Calu3 (cell line): ENCODE results near the gene ELP2. TPM values are rescaled to one million over a fixed set of nuclear protein-coding genes. Genes with fewer than 3 reads are reported as not detected.

Experiments
- BruUV-seq: library from RNA; stranded (reverse); fragments of 400-500 nt; replicated peaks from 2 replicates; lab custom pipeline; 2021; lab: Mats Ljungman, UMichigan
- CTCF ChIA-PET: fragments of 300-600 bp; sonication (Branson Sonifier 250); formaldehyde crosslinking; loops from one replicate; lab custom pipeline; 2022; ENCODE audit warnings: antibody characterized with exemption; lab: Charles Lee
- DNase-seq: peaks from one replicate; pipeline ENCODE4 v3.0.0; 2022
- H3K27ac Mint-ChIP-seq: one replicate; pipeline ENCODE4 v1.8.0; 2022; ENCODE audit warnings: mixed read lengths; ENCODE audit not compliant: unreplicated experiment
- H3K27me3 Mint-ChIP-seq: one replicate; pipeline ENCODE4 v1.8.0; 2022; ENCODE audit warnings: mixed read lengths; ENCODE audit not compliant: unreplicated experiment
- H3K36me3 Mint-ChIP-seq: one replicate; pipeline ENCODE4 v1.8.0; 2022; ENCODE audit warnings: mild to moderate bottlenecking, moderate library complexity, mixed read lengths; ENCODE audit not compliant: insufficient read depth, unreplicated experiment
- H3K4me1 Mint-ChIP-seq: one replicate; pipeline ENCODE4 v1.8.0; 2022; ENCODE audit warnings: mild to moderate bottlenecking, low read depth, mixed read lengths; ENCODE audit not compliant: unreplicated experiment
- H3K4me3 Mint-ChIP-seq: one replicate; pipeline ENCODE4 v1.8.0; 2022; ENCODE audit warnings: mild to moderate bottlenecking, low read depth, moderate library complexity, mixed read lengths; ENCODE audit not compliant: unreplicated experiment
- H3K9me3 Mint-ChIP-seq: one replicate; pipeline ENCODE4 v1.8.0; 2022; ENCODE audit warnings: low read depth, mixed read lengths; ENCODE audit not compliant: unreplicated experiment
- intact Hi-C: fragments of 100-400 bp; cut with micrococcal nuclease; formaldehyde crosslinking; loops from one replicate; pipeline ENCODE4 v1.10.0; 2022; ENCODE audit not compliant: unreplicated experiment
- total RNA-seq: library from RNA; stranded (reverse); gene quantifications from 2 replicates; pipeline ENCODE4 v1.2.3, GENCODE V29; 2022
- TF ChIP-seq, protein P1 (sequence below): fragments of 200-600 bp; IDR thresholded peaks from one replicate; pipeline ENCODE4 v1.8.0; 2022; ENCODE audit warnings: antibody characterized with exemption; ENCODE audit not compliant: unreplicated experiment

Gene ELP2
- total RNA-seq, 1 experiment from 2014 or later, result 82.2 TPM

DNA sequence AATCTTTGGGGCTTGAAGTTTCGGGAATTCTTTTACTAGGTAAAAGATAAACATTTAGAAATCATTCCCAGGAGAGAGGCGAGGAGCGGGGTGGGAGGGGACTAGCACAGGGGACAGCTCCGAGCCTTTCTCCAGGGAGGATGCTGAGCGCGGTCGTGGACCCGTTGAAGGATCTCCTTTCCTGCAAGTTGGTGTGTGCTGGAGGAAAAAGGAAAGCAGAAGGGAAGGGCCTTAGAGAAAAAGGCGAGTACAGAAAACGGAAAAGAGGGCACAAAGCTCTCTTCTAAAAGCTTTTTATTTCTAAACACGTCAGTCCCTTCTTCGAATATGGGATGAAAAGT, 1.2 kb upstream of the ELP2 start:
- Mint-ChIP-seq H3K4me1 (peaks cover 26% of the 10 kb centered on the region), H3K27me3 (no peaks in the 10 kb centered on the region), H3K9me3 (no peaks in the 10 kb centered on the region), H3K27ac (peak overlapping the region; percentile 70), H3K4me3 (peak overlapping the region; percentile 98), H3K36me3 (peaks cover 40% of the 10 kb centered on the region)
- intact Hi-C loops, result no loop called here
- CTCF ChIA-PET, result interaction anchor here (0.7 kb wide), 1 partner anchor 14 kb away, joined by 5 read pairs; no protein-coding TSS in a partner anchor
- no peak for DNase-seq
- BruUV-seq, result no TSS peak
- TF ChIP-seq, protein P1, sequence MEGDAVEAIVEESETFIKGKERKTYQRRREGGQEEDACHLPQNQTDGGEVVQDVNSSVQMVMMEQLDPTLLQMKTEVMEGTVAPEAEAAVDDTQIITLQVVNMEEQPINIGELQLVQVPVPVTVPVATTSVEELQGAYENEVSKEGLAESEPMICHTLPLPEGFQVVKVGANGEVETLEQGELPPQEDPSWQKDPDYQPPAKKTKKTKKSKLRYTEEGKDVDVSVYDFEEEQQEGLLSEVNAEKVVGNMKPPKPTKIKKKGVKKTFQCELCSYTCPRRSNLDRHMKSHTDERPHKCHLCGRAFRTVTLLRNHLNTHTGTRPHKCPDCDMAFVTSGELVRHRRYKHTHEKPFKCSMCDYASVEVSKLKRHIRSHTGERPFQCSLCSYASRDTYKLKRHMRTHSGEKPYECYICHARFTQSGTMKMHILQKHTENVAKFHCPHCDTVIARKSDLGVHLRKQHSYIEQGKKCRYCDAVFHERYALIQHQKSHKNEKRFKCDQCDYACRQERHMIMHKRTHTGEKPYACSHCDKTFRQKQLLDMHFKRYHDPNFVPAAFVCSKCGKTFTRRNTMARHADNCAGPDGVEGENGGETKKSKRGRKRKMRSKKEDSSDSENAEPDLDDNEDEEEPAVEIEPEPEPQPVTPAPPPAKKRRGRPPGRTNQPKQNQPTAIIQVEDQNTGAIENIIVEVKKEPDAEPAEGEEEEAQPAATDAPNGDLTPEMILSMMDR, result no peak

DNA sequence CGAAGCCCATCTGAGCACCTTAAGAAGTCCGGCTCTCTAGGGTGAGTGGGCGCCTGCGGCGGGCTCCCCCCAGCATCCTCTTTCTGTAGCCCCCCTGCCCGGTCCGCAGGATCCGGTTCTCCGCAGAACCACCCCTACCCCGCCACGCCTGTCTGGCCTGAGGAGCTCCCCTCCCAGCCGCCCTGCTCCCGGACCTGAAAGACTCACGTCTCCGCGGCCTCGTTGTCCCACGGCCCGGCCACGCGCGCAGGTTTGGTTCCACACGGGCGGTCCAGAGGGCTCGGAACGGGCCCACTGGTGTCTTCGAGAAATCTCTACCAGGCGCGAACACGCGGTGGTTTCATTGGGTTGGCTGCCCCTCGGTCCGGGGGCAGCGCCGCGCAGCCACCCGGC, 796 bp upstream of the ELP2 start:
- TF ChIP-seq, protein P1, result no peak
- peak overlapping the region; percentile 98 for H3K4me3 Mint-ChIP-seq
- DNase-seq, result peak; percentile 28
- H3K9me3 Mint-ChIP-seq, result no peaks in the 10 kb centered on the region
- CTCF ChIA-PET, result interaction anchor here (0.7 to 0.8 kb wide), 2 partner anchors 15 to 156 kb away, joined by 3 to 5 read pairs; no protein-coding TSS in a partner anchor
- BruUV-seq, result no TSS peak
- no peaks in the 10 kb centered on the region for H3K27me3 Mint-ChIP-seq
- H3K4me1 Mint-ChIP-seq, result peaks cover 26% of the 10 kb centered on the region
- H3K36me3 Mint-ChIP-seq, result peaks cover 41% of the 10 kb centered on the region
- intact Hi-C loops, result no loop called here
- H3K27ac Mint-ChIP-seq, result peak overlapping the region; percentile 70

DNA sequence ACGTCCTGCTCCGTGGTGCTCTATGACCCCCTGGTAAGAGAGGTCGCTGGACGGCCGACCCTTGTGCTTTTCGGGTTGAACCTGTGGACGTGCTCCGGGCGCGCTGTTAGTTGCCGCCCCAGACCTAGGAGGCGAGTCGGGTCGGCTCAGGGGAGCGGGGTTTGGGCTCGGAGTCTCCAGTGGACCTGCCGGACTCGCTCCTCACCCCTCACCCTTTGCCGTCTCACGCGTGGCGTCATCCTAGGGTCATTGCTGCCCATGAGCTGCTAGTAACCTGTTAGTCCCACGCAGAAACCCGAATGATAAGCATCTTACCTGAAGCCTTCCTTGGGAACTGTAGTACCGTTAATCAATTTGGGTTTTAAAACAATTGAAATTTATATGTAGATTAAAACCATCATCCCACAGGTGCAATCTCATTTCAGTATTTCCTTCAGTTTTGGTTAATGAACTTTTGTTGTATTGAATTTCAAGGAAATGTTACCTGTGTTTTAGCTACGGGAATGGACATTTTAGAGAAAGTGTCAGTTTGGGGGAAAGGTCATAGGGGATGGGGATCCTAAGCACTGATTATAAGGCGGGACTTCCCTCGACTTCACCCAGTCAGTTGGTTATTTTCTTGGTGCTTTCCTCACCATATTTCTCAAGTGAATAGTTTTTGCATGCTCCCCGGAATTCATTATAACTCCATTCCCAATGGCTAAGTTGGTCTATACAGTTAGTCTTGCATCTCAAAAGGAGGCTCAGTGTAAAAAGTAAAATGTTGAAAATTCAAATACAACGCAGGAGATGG, 536 bp downstream of the ELP2 start:
- Mint-ChIP-seq H3K9me3 (no peaks in the 10 kb centered on the region), H3K4me1 (peaks cover 26% of the 10 kb centered on the region), H3K27ac (peak overlapping the region; percentile 89), H3K36me3 (peaks cover 43% of the 10 kb centered on the region), H3K4me3 (peak overlapping the region; percentile 98), H3K27me3 (no peaks in the 10 kb centered on the region)
- TF ChIP-seq, protein P1, result no peak
- CTCF ChIA-PET, result no interaction called here
- no peak for DNase-seq
- intact Hi-C loops, result no loop called here
- TSS peak; percentile 45 for BruUV-seq

DNA sequence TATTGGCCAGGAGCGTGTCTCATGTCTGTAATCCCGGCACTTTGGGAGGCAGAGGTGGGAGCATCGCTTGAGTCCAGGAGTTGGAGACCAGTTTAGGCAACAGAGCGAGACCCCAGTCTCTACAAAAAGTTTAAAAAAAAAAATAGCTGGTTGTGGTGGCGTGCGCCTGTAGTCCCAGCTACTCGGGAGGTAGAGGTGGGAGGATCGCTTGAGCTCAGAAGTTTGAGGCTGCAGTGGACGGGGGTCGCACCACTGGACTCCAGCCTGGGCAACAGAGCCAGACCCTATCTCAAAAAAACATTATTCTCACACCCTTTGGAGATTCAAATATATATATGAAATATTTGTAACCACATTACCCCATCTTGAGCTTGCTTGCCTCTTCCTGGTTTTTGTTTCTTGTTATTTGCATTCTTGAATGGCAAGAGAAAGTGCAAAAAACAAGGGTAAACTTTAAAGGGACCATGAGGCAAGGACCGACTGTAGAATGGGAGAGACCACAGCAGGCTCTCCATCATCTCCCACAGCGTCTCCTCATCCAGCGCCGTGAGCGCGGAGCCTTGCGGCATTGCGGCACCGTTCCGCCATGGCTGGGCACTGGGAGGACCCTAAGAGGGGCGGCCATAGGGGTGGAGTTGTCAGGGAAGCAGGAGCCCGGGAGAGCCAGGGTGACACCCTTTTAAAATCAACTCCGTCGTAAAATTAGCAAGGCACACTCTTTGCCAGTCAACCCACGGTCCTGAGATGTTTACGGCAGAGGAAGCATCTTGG, 1.4 kb downstream of the ELP2 start:
- Mint-ChIP-seq H3K9me3 (no peaks in the 10 kb centered on the region), H3K4me3 (peak overlapping the region; percentile 98), H3K27me3 (no peaks in the 10 kb centered on the region), H3K27ac (peak overlapping the region; percentile 89), H3K36me3 (peaks cover 51% of the 10 kb centered on the region), H3K4me1 (peaks cover 26% of the 10 kb centered on the region)
- CTCF ChIA-PET, result no interaction called here
- no TSS peak for BruUV-seq
- TF ChIP-seq, protein P1, result no peak
- no peak for DNase-seq
- intact Hi-C loops, result no loop called here
